ENCODE measurements around the gene NOM1. TPM values are rescaled to one million over a fixed set of nuclear protein-coding genes. Genes with fewer than 3 reads are reported as not detected.
"Not testable (repeated sequence)": the region's sequence is repeated elsewhere in the genome, so short reads cannot be mapped to it uniquely, and the experiment has no call there.

The NOM1 gene, protein sequence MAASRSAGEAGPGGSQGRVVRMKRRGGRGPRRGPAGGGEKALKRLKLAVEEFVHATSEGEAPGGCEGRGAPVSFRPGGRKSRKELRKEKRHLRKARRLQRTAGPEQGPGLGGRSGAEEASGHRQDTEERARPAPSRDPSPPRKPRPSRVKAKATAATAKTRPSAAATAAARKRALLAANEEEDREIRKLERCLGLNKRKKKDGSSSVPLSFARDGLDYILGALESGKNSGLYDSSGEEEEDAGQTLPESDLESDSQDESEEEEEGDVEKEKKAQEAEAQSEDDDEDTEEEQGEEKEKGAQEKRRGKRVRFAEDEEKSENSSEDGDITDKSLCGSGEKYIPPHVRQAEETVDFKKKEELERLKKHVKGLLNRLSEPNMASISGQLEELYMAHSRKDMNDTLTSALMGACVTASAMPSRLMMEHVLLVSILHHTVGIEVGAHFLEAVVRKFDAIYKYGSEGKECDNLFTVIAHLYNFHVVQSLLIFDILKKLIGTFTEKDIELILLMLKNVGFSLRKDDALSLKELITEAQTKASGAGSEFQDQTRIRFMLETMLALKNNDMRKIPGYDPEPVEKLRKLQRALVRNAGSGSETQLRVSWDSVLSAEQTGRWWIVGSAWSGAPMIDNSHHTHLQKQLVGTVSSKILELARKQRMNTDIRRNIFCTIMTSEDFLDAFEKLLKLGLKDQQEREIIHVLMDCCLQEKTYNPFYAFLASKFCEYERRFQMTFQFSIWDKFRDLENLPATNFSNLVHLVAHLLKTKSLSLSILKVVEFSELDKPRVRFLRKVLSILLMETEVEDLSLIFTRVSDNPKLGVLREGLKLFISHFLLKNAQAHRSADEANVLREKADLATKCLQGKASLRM
- 10 to 100 TPM; 13.1 to 21.1 (median 14.9) TPM for total RNA-seq (2021; fragmentation: NEBNext Ultra II Directional; extraction: Animal tissue kit (Norgen Biotek cat#: 25700))
- long read RNA-seq, full-length matches to known transcripts, result 6 of 23 reads
- long read RNA-seq, partial matches to known transcripts, result 14 of 23 reads
- long read RNA-seq, other reads (novel, unspliced or antisense), result 3 of 23 reads

- H3K4me3 Mint-ChIP-seq, result peak within 1 kb of the TSS; percentile 99
- TF ChIP-seq, protein P1, sequence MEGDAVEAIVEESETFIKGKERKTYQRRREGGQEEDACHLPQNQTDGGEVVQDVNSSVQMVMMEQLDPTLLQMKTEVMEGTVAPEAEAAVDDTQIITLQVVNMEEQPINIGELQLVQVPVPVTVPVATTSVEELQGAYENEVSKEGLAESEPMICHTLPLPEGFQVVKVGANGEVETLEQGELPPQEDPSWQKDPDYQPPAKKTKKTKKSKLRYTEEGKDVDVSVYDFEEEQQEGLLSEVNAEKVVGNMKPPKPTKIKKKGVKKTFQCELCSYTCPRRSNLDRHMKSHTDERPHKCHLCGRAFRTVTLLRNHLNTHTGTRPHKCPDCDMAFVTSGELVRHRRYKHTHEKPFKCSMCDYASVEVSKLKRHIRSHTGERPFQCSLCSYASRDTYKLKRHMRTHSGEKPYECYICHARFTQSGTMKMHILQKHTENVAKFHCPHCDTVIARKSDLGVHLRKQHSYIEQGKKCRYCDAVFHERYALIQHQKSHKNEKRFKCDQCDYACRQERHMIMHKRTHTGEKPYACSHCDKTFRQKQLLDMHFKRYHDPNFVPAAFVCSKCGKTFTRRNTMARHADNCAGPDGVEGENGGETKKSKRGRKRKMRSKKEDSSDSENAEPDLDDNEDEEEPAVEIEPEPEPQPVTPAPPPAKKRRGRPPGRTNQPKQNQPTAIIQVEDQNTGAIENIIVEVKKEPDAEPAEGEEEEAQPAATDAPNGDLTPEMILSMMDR (IDR thresholded peaks at IDR 0.05), result peak; percentile 85
- H3K4me1 Mint-ChIP-seq (ENCODE audit: low read depth), result peaks cover 30% of the 10 kb centered on the region
- DNase-seq, result peak; percentile 76
- peaks cover 27% of the 10 kb centered on the region for H3K36me3 Mint-ChIP-seq (ENCODE audit: low read depth)
- no peaks in the 10 kb centered on the region for H3K9me3 Mint-ChIP-seq
- peak within 1 kb of the TSS; percentile 94 for H3K27ac Mint-ChIP-seq
- H3K27me3 Mint-ChIP-seq (ENCODE audit: insufficient read depth), result peaks cover 7% of the 10 kb centered on the region
These were observed at the start of gene NOM1 for GRCh38 chr7:156949541-156950380. Gene NOM1 (plus strand): TSS chr7:156949712. CDS start chr7:156949738, 26 bp downstream.

GRCh38 chr7:156900093-156900492 lies 49.4 kb upstream of the NOM1 start:
- not testable (repeated sequence) for H3K27ac Mint-ChIP-seq; H3K9me3 Mint-ChIP-seq; H3K36me3 Mint-ChIP-seq (ENCODE audit: low read depth); H3K27me3 Mint-ChIP-seq (ENCODE audit: insufficient read depth); H3K4me3 Mint-ChIP-seq
- peaks cover 21% of the 10 kb centered on the region for H3K4me1 Mint-ChIP-seq (ENCODE audit: low read depth)
- peak; percentile 14 for DNase-seq

GRCh38 chr7:156903232-156903909 lies 46.1 kb upstream of the NOM1 start:
- no peak for DNase-seq
- Mint-ChIP-seq H3K9me3 (no peaks in the 10 kb centered on the region), H3K4me1 (ENCODE audit: low read depth) (peaks cover 19% of the 10 kb centered on the region), H3K36me3 (ENCODE audit: low read depth) (no peaks in the 10 kb centered on the region), H3K27me3 (ENCODE audit: insufficient read depth) (peaks cover 3% of the 10 kb centered on the region), H3K4me3 (no peak overlapping the region), H3K27ac (no peak overlapping the region)
- TF ChIP-seq, protein P1 (IDR thresholded peaks at IDR 0.05), result no peak

- peaks cover 13% of the 10 kb centered on the region for H3K4me1 Mint-ChIP-seq (ENCODE audit: low read depth)
- H3K36me3 Mint-ChIP-seq (ENCODE audit: low read depth), result no peaks in the 10 kb centered on the region
- TF ChIP-seq, protein P1 (IDR thresholded peaks at IDR 0.05), result no peak
- H3K4me3 Mint-ChIP-seq, result no peak overlapping the region
- no peak for DNase-seq
- H3K9me3 Mint-ChIP-seq, result no peaks in the 10 kb centered on the region
- H3K27ac Mint-ChIP-seq, result no peak overlapping the region
- peaks cover 2% of the 10 kb centered on the region for H3K27me3 Mint-ChIP-seq (ENCODE audit: insufficient read depth)
These were observed 43.3 kb upstream of the NOM1 start for GRCh38 chr7:156906200-156906649.

DNA sequence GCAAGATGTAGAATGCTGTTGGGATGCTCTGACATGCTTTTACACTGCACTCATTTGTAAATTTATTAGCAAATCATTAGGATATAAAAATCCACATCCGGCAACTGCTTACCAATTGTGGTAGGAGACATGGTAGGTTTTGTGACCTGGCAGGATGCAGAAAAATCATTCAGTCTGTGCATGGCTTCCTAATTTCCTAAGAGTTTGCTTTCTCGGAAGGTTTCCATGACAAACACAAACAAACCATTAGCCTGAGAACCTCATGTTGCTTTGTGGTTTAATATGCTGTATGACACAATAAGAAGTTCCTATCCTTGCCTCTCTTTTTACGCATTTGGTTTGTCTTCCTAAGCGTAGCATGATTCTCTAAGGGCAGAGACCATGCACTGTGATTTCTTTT lies 41.9 kb upstream of the NOM1 start:
- DNase-seq, result peak; percentile 81
- no peak overlapping the region for H3K4me3 Mint-ChIP-seq
- peaks cover 7% of the 10 kb centered on the region for H3K27me3 Mint-ChIP-seq (ENCODE audit: insufficient read depth)
- H3K4me1 Mint-ChIP-seq (ENCODE audit: low read depth), result peaks cover 13% of the 10 kb centered on the region
- TF ChIP-seq, protein P1 (IDR thresholded peaks at IDR 0.05), result no peak
- no peaks in the 10 kb centered on the region for H3K36me3 Mint-ChIP-seq (ENCODE audit: low read depth)
- H3K27ac Mint-ChIP-seq, result no peak overlapping the region; the same call in 1 of the 2 replicates
- H3K9me3 Mint-ChIP-seq, result no peaks in the 10 kb centered on the region

DNA sequence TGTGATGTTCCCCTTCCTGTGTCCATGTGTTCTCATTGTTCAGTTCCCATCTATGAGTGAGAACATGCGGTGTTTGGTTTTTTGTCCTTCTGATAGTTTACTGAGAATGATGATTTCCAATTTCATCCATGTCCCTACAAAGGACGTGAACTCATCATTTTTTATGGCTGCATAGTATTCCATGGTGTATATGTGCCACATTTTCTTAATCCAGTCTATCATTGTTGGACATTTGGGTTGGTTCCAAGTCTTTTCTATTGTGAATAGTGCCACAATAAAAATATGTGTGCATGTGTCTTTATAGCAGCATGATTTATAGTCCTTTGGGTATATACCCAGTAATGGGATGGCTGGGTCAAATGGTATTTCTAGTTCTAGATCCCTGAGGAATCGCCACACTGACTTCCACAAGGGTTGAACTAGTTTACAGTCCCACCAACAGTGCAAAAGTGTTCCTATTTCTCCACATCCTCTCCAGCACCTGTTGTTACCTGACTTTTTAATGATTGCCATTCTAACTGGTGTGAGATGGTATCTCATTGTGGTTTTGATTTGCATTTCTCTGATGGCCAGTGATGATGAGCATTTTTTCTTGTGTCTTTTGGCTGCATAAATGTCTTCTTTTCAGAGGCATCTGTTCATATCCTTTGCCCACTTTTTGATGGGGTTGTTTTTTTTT lies 39.8 kb upstream of the NOM1 start:
- DNase-seq; H3K9me3 Mint-ChIP-seq; H3K36me3 Mint-ChIP-seq (ENCODE audit: low read depth); H3K27ac Mint-ChIP-seq; H3K4me3 Mint-ChIP-seq; H3K4me1 Mint-ChIP-seq (ENCODE audit: low read depth): not testable (repeated sequence)
- peaks cover 12% of the 10 kb centered on the region for H3K27me3 Mint-ChIP-seq (ENCODE audit: insufficient read depth)
